ENCODE measurements around the gene MYMK.

DNA sequence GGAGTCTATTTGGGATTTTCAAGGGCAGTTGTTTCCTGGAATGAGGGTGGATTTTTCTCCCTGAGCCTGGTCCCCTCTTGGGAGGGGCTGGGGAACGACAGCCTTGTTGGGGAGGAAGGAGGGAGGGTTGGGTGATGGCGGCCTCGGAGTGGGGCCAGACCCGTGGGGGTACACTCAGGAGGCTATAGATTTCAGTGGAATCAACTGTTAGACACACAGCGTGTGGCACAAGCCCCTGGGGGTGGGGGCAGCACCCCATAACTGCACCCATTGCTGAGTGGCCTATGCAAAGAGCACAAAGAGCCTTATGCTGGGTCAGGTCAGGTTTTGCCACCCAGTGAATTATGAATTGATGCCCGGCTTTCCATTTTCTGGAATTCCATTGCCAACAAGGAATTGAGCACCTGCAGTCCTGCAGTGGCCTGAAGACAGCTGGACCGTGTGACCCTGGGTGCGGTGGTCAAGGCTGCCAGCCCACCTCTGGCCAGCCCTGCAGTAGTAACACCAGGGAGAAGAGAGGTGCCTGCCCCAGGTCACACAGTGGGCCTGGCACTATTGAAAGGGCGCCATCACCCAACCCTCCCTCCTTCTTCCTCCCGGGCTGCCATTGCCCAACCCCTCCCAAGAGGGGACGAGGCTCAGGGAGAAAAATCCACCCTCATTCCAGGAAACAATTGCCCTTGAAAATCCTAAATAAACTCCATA lies 8.4 kb downstream of the MYMK start:
- no peak for TF ChIP-seq GTF2F1 (IDR thresholded peaks at IDR 0.05; ENCODE audit: borderline replicate concordance, low read depth, low read length)
- no peak for TF ChIP-seq CREB1 (IDR thresholded peaks at IDR 0.05)
- no peak for TF ChIP-seq EZH2 (IDR thresholded peaks at IDR 0.05; ENCODE audit: low read depth, low read length, severe bottlenecking)
- no peak for TF ChIP-seq YY1 (IDR thresholded peaks at IDR 0.05; ENCODE audit: low read depth, low read length)
- TF ChIP-seq BACH1 (IDR thresholded peaks at IDR 0.05; ENCODE audit: low read length): no peak
- no peak for TF ChIP-seq NRF1 (IDR thresholded peaks at IDR 0.05; ENCODE audit: low read depth, low read length)
- no peak for TF ChIP-seq POLR2AphosphoS5 (IDR thresholded peaks at IDR 0.05; ENCODE audit: low read depth, low read length)
